HG02938 (cell line): Measurements from ENCODE around the gene STK40.

ENCODE experiments used
- ATAC-seq: cut with Tn5 transposase; IDR thresholded peaks from one replicate; pipeline ENCODE4 v1.9.1; 2021; ENCODE audit warnings: mild to moderate bottlenecking, moderate library complexity; ENCODE audit not compliant: unreplicated experiment

Gene STK40

DNA sequence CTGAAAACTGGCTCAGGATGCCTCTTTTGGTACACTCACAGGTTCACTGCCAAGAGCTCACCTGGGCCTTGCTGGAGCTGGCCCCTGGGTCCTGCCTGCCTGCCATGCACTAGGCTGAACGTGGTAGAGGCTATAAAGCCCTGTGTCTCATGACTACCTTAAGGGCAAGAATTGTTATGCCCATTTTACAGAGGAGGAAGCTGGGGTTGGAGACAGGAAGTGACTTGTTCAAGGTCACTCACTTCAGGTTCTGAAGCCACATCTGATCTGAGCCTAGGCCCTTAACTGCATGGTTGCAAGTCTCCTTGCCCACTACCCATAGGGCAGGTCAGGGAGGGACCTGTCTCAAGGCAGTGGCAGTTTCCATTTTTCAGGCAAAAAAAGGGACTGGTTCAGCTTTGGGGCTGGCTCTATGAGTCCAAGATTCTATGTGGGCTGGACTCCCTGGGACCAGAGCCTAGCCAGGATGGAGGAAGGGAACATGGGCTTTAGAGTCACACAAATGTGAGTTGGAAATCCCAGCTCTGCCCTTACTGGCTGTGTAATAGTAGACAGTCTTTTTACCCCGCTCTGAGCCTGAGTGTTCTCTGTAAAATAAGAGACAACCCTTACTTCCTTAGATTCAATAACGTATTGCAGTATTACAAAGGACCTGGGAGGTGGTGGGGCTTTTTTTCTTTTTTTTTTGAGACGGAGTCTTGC, 7.8 kb downstream of the STK40 start:
- ATAC-seq: no peak

DNA sequence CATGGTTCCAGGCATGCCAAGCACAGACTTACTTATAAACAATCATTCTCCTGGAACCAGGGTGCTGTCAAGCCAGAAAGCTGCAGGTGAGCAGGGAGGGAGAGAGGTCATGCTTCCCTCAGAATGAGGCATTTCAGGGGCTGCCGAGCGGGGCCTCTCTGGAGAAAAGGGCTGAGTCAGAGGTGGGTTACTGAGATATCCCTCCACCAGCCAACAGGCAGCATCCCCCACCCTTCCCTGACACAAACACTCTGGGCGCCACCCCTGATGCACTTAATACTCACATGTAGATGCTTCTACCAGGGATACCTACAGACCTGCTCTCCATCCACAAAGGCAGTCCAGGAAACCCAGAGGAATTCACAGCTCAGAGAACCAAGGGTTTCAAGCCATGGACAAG, 13.1 kb downstream of the STK40 start:
- no peak for ATAC-seq

GRCh38 chr1:36369061-36369861, 16.5 kb downstream of the STK40 start:
- ATAC-seq: peak; percentile 39

- no peak for ATAC-seq
Measured at GRCh38 chr1:36367798-36368197, 17.9 kb downstream of the STK40 start.

DNA sequence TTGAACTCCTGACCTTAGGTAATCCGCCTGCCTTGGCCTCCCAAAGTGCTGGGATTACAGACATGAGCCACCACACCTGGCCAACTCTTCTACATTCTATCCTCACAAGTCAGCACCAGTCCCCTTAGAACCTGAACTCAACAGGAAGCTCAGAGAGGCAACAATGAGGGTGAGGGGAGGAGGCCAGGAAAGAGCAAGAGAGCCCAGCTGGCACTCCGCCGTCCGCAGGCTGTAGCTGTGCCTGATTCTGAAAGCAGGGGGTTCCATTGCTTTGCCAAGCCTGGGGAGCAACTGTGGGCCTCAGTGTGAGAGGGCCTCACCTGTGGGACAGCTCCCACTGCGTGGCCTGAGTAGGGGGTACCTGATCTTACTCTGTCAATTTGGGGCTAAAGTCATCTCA, 18.7 kb downstream of the STK40 start:
- no peak for ATAC-seq

DNA sequence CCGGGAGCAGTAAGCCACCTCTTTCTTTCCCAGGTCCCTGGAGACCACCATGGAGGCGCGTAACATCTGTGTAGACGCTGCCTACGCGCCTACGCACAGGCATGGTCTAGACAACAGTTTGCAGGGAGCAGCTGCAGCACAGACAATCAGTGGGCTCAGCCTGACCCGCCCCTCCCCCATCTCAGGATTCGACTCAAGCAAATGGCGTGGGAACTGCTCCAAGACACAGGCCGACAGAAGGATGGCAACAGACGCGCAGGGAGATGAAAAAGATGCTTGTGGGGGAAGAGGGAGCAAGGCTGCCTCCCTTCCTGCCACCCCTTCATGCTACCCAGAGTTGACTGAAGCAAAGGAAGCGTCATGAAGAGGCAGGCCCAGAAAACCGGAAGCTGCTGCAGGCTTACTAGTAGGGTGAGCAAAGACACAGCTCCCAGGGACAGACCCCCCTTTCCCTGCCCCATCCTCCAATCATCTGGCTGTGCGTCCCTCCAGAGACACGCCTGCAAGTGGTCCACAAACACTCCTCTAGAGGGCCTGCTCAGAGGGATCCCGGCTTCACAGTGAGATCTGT, 19.5 kb downstream of the STK40 start:
- no peak for ATAC-seq

DNA sequence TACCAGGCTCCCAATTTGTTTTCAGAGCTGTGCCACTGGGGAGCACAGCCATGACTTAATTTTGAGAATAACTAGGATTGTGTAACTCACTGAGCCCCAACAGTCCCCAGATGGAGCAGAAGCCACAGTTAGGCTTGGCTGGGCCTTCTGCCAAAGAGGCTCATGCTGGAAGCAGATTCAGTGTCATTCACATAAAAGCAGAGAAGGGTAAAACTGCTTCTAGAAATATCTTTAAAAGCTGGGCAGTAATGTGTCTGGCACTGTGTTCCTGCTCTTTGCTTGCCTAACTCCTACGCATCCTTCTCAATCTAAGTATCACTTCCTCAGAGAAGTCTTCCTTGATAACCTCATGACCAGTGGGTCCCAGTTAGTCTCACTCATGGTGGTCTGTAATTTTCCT, 20.3 kb downstream of the STK40 start:
- ATAC-seq: no peak

DNA sequence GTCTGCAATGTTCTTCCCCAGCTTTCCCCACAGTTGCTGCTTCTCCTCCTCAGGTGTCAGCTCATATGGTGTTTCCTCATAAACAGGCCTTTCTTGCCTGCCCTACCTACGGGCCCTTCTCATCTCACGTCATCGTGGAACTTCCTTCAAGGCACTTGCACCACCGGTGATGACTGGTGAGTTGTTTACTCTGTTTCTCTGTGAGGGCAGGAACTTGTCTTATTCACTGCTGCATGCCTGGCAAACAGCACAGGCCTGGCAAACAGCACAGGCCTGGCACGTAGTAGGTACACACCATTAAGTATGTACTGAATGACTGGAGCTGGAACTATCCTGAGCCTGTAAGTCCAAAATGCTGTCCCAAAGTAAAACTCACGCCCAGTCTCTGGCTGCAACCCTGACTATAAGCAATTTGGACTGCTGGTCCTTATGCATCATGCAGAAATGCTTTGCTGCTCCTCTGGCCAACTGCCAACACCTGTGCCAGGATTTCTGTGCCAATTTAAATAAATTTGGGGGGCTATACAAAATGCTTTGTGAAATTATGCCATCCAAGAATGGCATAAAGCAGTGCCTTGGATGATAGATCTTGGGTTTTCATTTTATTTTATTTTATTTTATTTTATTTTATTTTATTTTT, 25.7 kb downstream of the STK40 start:
- ATAC-seq: no peak

DNA sequence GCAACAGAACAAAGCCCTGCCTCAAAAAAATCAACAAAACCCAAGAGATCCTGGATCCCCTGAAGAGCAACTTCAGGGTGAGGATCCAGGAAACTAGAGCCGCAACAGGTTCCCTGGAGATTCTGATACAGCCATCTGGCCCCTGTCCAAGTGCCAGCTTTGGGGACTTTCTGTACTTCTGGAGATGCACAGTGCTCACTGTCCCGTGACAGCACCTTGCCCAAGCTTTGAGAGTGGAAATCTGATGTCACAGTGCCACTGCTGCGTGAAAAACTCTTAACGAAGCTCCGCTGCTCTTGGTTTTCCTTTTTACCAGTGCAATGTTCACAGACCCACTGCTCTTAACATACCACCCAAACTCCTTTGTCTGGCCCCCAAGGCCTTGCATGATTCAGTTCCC, 26.3 kb downstream of the STK40 start:
- ATAC-seq: no peak

DNA sequence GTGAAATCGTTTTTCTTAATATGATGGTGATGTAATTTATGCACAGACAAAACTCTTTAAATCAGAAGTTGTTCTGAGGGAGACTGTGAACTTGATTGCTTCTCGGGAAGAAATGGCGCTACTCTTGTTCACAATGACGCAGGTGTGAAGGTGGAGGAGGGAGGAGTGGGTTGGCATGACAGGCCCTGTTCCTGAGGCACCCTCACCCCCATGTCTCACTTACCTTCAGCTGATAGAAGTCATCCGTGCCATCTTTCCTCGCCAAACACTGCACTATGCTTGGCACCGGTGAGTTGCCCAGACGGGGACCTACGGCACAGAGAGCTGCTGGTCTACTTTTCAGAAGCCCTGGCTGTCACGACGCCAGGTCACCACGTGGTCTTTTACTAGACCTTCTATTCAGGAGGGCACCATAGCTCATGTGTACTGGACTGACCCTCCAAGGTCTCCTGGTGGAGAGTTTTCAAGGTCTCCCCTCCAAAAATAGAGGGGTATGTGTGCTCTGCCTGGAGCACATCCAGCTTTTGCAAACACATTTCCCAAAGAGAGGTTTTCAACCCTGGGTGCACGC, 27.1 kb downstream of the STK40 start:
- ATAC-seq: no peak

GRCh38 chr1:36355811-36356210, 29.9 kb downstream of the STK40 start:
- ATAC-seq: no peak

DNA sequence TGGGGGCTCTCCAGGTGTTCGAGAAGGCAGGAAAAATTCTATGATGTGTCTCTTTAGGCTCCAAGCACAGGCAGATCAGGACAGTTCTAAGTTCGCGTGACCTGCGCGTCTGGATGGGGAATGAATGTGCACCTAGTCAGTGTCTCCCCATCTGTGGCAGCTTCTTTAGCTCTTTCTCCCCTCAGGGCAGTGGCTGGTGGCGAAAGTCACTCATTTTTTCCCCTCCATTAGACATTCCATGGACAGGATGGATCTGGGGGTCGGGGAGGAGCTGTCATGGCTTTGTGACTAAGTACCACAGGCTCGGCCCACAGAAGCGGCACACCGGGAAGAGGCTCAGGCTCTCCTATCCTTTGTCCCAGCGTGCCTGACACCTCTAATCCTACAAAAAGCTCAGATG, 31.2 kb downstream of the STK40 start:
- ATAC-seq: no peak

DNA sequence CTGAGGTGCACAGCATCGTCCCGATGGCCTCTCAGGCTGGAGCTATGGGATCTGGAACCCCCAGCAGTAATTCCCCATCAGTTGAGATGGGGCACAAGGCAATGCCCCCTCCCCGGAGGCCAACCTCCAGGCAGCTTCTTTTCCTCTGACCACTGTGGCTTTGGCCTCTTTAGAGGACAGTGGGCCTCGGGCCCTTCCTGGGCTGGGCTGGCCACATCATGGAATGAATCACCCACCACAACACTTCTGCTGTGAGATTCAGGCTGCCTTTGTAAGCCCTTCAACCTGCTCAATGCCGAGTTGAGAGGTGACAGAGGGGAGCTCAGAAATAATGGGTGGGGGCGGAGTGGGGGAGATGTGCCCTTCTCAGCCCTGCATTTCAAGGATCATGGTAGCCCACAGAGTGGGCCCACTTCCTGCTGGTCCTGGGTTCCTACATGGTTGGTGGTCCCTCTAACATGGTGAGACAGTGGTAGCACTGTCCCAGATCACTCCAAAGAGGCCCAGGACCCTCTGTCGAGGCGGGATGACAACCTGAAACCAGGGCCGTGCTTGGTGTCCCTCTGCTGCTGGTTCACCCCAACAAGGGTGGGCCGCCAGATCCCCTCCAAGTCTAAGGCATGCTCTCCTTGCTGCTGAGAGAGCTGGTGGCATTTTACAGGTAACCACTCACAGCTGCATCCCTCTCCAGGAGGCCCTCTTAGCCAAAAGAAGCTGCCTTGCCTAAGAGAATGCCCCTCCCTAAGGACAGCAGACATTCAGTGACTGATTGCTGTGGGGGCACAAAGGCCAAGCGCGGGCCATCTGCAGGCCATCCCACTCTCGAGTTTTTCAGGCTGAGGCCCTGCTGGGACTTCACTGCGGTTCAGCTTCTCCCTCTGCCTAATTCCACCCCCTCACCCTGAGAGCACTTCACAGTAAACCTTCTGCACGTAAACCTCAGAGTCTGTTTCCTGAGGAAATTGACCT, 32.5 kb downstream of the STK40 start:
- ATAC-seq: no peak

- no peak for ATAC-seq
Measured at GRCh38 chr1:36352125-36352909, 33.4 kb downstream of the STK40 start.

DNA sequence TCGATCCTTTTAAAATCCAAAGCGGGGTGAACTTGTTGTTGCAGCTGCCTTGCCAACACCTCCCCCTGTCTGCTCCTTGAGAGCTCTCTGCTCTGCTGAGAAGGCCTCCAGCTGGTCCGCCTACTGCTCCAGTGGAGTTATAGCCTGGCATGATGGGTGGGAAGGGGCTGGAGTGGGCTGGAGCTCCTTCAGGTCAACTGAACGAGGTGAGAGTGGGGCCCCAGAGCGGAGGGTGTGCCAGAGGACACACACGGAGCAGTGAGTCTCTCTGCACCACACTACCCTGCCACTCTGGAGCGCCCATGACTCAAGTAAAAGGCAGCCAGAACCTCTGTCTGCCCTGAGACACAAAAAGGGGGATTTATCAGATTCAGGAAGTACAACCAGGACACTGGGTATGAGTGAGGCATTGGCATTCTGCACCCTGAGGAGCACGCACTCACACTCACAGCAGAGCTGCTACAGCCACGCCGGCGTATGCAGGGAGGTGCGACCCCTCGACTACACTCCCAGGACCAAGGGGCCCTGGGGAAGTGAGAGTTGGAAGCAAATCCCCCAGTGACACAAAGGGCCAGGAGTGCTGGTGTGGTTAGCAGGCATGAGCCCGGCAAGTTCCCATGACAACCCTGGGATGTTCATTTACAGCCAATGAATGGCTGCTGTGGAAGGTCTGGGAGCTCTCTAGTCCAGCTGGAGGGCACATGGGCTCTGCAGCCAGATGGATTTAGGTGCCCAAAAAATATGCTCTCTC, 34.3 kb downstream of the STK40 start:
- ATAC-seq: no peak

DNA sequence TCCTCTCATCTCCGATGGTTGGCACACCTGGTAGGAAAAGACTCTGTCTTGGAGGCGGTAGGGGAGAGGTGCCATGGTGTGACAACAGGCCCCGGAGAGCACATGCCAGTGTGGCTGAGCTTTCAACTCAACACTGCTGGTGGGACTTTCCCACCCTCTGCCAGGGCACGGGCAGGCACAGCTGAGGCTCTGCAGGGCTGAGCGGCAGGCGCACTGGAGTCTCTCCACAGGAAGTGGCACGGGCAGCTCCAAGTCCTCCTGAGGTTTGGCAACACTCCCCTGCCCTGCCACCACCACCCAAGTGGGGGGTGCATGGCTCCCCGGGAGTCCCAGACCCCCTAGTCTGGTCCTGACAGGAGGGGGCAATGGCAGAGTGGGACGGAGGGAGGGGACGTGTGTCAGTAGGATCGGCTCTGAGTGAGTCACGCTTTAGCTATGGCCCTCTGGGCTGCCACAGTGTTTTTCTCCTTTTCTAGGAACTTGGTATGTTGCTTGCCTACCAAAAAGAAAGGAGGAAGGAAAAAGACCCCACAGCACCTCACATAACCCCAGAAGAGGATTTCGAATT, 35.0 kb downstream of the STK40 start:
- ATAC-seq: no peak

- ATAC-seq: no peak
Measured at GRCh38 chr1:36349839-36350238, 35.9 kb downstream of the STK40 start.

DNA sequence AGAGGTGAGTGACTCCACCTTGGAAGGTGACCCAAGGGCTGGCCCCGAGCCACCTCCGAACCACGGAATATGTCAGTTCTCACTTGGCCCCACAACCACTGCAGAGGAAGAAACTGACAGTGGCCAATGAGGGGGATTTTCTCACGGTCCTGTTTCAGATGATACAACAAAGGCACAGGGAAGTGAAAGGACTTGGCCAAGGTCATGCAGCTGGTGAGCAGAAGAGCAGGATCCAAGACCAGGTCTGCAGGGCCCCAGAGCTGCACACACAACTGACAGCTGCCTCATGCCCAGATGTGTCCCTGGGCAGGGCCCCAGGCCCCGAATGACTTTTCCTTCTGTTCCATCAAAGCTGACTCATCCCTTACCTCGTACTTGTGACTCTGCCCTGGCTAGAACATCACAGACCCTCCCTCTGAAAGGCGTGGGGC, 36.5 kb downstream of the STK40 start:
- ATAC-seq: peak; percentile 62
